Caco-2 (cell line): ENCODE data around the gene FGR. TPM values are rescaled to one million over a fixed set of nuclear protein-coding genes. Genes with fewer than 3 reads are reported as not detected.

Experiments used
- BruUV-seq: library from RNA; stranded (reverse); fragments of 400-500 nt; replicated peaks from 2 replicates; lab custom pipeline; 2021; lab: Mats Ljungman, UMichigan
- CTCF ChIA-PET: fragments of 300-600 bp; sonication (Branson Sonifier 250); formaldehyde crosslinking; loops from one replicate; lab custom pipeline; 2022; ENCODE audit warnings: antibody characterized with exemption; lab: Charles Lee
- POLR2A ChIA-PET: fragments of 300-600 bp; sonication (Branson Sonifier 250); formaldehyde crosslinking; loops from one replicate; lab custom pipeline; 2022; ENCODE audit warnings: antibody characterized with exemption; lab: Charles Lee
- DNase-seq, 2 experiments: peaks; one replicate each; pipeline versions ENCODE4 v3.0.0 to v3.0.0-alpha.2; 2020 to 2022
- H3K27me3 ChIP-seq: replicated peaks from 2 replicates; pipeline ENCODE4 v1.6.0; 2011; ENCODE audit warnings: low read length; ENCODE audit not compliant: control insufficient read depth, insufficient read depth
- H3K36me3 ChIP-seq: 2 replicates; pipeline ENCODE4 v1.5.1; 2011; ENCODE audit warnings: low read length; ENCODE audit not compliant: control insufficient read depth, insufficient read depth
- H3K4me1 ChIP-seq: fragments of 250-450 bp; sonication (Bioruptor Pico); 2 replicates; pipeline ENCODE4 v1.5.1; 2020; ENCODE audit warnings: mild to moderate bottlenecking
- H3K4me3 ChIP-seq: 2 replicates; pipeline ENCODE4 v1.5.1; 2011; ENCODE audit warnings: low read depth, mild to moderate bottlenecking, control low read depth, low read length
- H3K9me3 ChIP-seq: fragments of 250-450 bp; sonication (Bioruptor Pico); 2 replicates; pipeline ENCODE4 v1.5.1; 2020; ENCODE audit warnings: mild to moderate bottlenecking, moderate library complexity
- H3K27ac Mint-ChIP-seq: one replicate; pipeline ENCODE4 v1.8.0; 2022; ENCODE audit warnings: mixed read lengths; ENCODE audit not compliant: unreplicated experiment
- H3K27me3 Mint-ChIP-seq: one replicate; pipeline ENCODE4 v1.8.0; 2022; ENCODE audit warnings: mixed read lengths; ENCODE audit not compliant: insufficient read depth, unreplicated experiment
- H3K36me3 Mint-ChIP-seq: one replicate; pipeline ENCODE4 v1.8.0; 2022; ENCODE audit warnings: mild to moderate bottlenecking, mixed read lengths; ENCODE audit not compliant: insufficient read depth, unreplicated experiment
- H3K4me1 Mint-ChIP-seq: one replicate; pipeline ENCODE4 v1.8.0; 2022; ENCODE audit warnings: low read depth, mixed read lengths; ENCODE audit not compliant: unreplicated experiment
- H3K4me3 Mint-ChIP-seq: one replicate; pipeline ENCODE4 v1.8.0; 2022; ENCODE audit warnings: mild to moderate bottlenecking, moderate library complexity, mixed read lengths; ENCODE audit not compliant: unreplicated experiment
- H3K9me3 Mint-ChIP-seq: one replicate; pipeline ENCODE4 v1.8.0; 2022; ENCODE audit warnings: mixed read lengths; ENCODE audit not compliant: unreplicated experiment
- CTCF ChIP-seq, 2 experiments: fragments of 200-600 bp in 1 of 2; IDR thresholded peaks; 1 replicate in 1 of 2; 2 replicates in 1 of 2; pipeline versions ENCODE4 v1.5.1 to v1.8.0; 2011 to 2022; ENCODE audit warnings: antibody characterized with exemption in 1 of 2, control low read depth in 1 of 2, inconsistent platforms in 1 of 2, low read depth in 1 of 2, low read length in 1 of 2, mild to moderate bottlenecking in 1 of 2, moderate library complexity in 1 of 2; ENCODE audit not compliant: insufficient read depth in 1 of 2, severe bottlenecking in 1 of 2, unreplicated experiment in 1 of 2
- intact Hi-C: fragments of 100-400 bp; cut with micrococcal nuclease; formaldehyde crosslinking; loops from one replicate; pipeline ENCODE4 v1.10.0; 2022; ENCODE audit not compliant: unreplicated experiment
- total RNA-seq: library from RNA; stranded (reverse); gene quantifications from 2 replicates; pipeline ENCODE4 v1.2.3, GENCODE V29; 2022

The FGR gene
- total RNA-seq, 1 experiment from 2014 or later, result not detected

DNA sequence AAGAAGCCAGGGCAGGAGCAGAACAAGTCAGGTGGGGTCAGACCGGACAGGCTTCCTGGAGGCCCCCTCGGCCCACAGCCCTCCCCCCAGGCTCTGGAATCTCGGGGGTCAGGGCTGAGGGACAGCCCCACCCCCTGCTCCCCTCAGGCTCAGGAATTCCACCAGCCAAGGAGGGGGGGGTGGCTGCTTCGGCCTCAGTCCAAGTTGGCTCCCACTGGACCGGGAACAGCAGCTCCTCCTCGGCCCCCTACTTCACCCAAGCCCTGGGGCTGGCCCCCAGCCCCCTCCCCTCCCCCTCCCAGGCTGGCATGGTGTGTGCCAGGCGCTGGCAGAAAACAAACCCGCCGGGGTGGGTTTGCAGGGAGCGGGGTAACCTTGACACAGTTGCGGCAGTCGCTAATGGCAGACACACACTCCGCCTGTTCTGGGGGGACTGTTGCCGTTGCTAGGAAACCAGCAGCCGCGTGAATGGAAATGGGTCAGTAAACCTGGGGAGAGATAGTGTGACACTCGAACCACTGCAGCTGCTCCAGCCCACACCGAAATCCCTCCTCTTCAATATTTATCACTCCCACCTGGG lies 63.5 kb downstream of the FGR start:
- no peaks in the 10 kb centered on the region for H3K9me3 ChIP-seq
- Mint-ChIP-seq H3K4me3 (peak overlapping the region; percentile 68), H3K27ac (peak overlapping the region; percentile 92), H3K36me3 (peaks cover 26% of the 10 kb centered on the region), H3K9me3 (no peaks in the 10 kb centered on the region), H3K27me3 (no peaks in the 10 kb centered on the region), H3K4me1 (peaks cover 60% of the 10 kb centered on the region)
- no TSS peak for BruUV-seq
- H3K4me3 ChIP-seq, result no peak overlapping the region
- no peaks in the 10 kb centered on the region for H3K36me3 ChIP-seq
- intact Hi-C loops, result no loop called here
- peak; percentile 45 to 70 for DNase-seq
- H3K27me3 ChIP-seq, result no peaks in the 10 kb centered on the region
- H3K4me1 ChIP-seq, result peaks cover 79% of the 10 kb centered on the region
- CTCF ChIA-PET, result interaction anchor here (0.6 to 3.9 kb wide), 6 partner anchors 14 to 98 kb away, joined by 3 to 26 read pairs (median 5); partner anchors contain the start of gene AHDC1
- POLR2A ChIA-PET, result interaction anchor here (0.5 to 1.9 kb wide), 5 partner anchors 12 to 44 kb away, joined by 3 to 6 read pairs (median 4); partner anchors contain the start of gene AHDC1
- TF ChIP-seq CTCF (IDR thresholded peaks at IDR 0.05; ENCODE audit: insufficient read depth in 1 of 2, low read depth in 1 of 2, low read length in 1 of 2, severe bottlenecking in 1 of 2, unreplicated experiment in 1 of 2), result no peak

DNA sequence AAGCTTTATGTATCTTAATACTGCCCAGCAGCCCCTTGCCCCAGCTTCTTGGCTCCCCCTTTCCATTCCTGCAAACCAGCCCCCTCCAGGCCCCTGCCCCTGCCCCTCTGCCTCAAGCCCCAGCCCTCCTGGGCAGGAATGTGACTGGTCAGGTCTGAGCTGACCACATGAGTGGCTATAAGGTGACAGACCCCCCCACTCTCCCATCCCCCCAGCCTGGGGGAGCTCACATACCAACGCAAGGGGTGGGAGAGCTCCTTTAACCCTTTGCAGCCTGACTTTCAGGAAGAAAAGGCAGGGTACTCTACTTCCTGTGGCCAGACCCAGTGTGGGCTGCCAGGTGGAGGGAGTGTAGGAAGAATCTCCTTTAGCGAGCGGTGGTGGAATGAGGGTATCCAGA lies 64.2 kb downstream of the FGR start:
- H3K9me3 ChIP-seq, result no peaks in the 10 kb centered on the region
- Mint-ChIP-seq H3K36me3 (peaks cover 29% of the 10 kb centered on the region), H3K9me3 (no peaks in the 10 kb centered on the region), H3K4me1 (peaks cover 67% of the 10 kb centered on the region), H3K27me3 (no peaks in the 10 kb centered on the region), H3K27ac (peak overlapping the region; percentile 92), H3K4me3 (peak overlapping the region; percentile 68)
- no peaks in the 10 kb centered on the region for H3K36me3 ChIP-seq
- intact Hi-C loops, result no loop called here
- CTCF ChIA-PET, result interaction anchor here (0.8 to 3.9 kb wide), 7 partner anchors 13 to 274 kb away, joined by 3 to 26 read pairs (median 7); partner anchors contain the start of gene AHDC1
- H3K4me1 ChIP-seq, result peaks cover 73% of the 10 kb centered on the region
- H3K4me3 ChIP-seq, result no peak overlapping the region
- POLR2A ChIA-PET, result interaction anchor here (0.5 to 1.9 kb wide), 6 partner anchors 13 to 44 kb away, joined by 3 to 6 read pairs (median 4); partner anchors contain the start of gene AHDC1
- peak; percentile 76 to 87 for DNase-seq
- H3K27me3 ChIP-seq, result no peaks in the 10 kb centered on the region
- BruUV-seq, result no TSS peak
- TF ChIP-seq CTCF (IDR thresholded peaks at IDR 0.05; ENCODE audit: insufficient read depth in 1 of 2, low read depth in 1 of 2, low read length in 1 of 2, severe bottlenecking in 1 of 2, unreplicated experiment in 1 of 2), result no peak

GRCh38 chr1:27570356-27570755 lies 64.6 kb downstream of the FGR start:
- no TSS peak for BruUV-seq
- no peak for DNase-seq
- no peaks in the 10 kb centered on the region for H3K36me3 ChIP-seq
- H3K4me3 Mint-ChIP-seq, result peak overlapping the region; percentile 68
- peaks cover 29% of the 10 kb centered on the region for H3K36me3 Mint-ChIP-seq
- intact Hi-C loops, result no loop called here
- no peaks in the 10 kb centered on the region for H3K27me3 Mint-ChIP-seq
- H3K4me1 Mint-ChIP-seq, result peaks cover 68% of the 10 kb centered on the region
- CTCF ChIA-PET, result interaction anchor here (0.8 to 3.9 kb wide), 9 partner anchors 13 to 274 kb away, joined by 3 to 26 read pairs (median 5); partner anchors contain the start of genes AHDC1 and WASF2
- no peaks in the 10 kb centered on the region for H3K27me3 ChIP-seq
- peaks cover 73% of the 10 kb centered on the region for H3K4me1 ChIP-seq
- peak overlapping the region; percentile 92 for H3K27ac Mint-ChIP-seq
- POLR2A ChIA-PET, result interaction anchor here (0.7 to 1.9 kb wide), 5 partner anchors 13 to 43 kb away, joined by 3 to 6 read pairs (median 4); partner anchors contain the start of gene AHDC1
- no peak overlapping the region for H3K4me3 ChIP-seq
- H3K9me3 ChIP-seq, result no peaks in the 10 kb centered on the region
- no peak for TF ChIP-seq CTCF (IDR thresholded peaks at IDR 0.05; ENCODE audit: insufficient read depth in 1 of 2, low read depth in 1 of 2, low read length in 1 of 2, severe bottlenecking in 1 of 2, unreplicated experiment in 1 of 2)
- H3K9me3 Mint-ChIP-seq, result no peaks in the 10 kb centered on the region
